ENCODE results near the gene TNNI2.

TNNI2 gene

GRCh38 chr11:1822648-1823375 is 16.0 kb upstream of the TNNI2 start:
- DNase-seq, result no peak

DNA sequence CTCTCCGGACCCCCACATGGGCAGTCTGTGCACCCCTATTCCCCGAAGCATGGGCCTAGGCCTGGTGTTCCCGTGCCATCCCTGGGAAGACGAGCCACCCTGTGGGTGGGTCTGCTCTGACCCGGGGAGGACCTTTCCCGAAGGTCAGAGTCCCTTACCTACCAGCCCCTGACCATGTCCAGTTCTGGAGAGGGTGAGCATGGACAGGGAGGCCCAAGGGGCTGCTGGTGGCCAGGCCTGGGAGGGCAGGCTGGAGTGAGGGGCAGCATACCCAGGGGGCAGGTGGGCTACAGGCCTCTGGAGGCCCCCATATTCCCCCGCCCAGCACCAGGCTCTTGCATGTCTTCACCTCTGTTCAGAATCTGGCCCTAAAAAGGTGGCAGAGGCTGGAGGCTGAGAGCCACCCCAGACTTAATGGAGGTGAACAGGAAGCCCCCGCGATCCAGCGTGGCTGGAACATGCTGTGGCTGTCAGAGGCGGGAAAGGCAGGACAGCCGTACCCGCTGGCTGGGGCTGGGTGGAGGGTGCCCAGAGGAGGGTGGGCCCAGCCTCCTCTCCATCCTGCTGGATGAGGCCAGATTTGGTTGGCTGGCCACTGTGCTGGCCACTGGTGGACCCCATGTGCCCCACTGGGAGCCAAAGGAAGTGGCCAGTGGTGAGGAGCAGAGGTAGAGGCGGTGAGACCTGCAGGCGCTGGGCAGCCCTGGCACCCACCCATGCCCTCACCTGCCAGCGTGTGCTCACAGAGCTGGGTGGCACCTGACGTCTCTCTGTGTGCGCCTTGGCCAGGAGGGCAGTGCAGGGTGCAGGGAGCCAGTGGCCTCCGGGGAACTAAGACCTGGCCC is 15.2 kb upstream of the TNNI2 start:
- no peak for DNase-seq

- no peak for DNase-seq
Measured at GRCh38 chr11:1824221-1825038, 14.4 kb upstream of the TNNI2 start.

DNA sequence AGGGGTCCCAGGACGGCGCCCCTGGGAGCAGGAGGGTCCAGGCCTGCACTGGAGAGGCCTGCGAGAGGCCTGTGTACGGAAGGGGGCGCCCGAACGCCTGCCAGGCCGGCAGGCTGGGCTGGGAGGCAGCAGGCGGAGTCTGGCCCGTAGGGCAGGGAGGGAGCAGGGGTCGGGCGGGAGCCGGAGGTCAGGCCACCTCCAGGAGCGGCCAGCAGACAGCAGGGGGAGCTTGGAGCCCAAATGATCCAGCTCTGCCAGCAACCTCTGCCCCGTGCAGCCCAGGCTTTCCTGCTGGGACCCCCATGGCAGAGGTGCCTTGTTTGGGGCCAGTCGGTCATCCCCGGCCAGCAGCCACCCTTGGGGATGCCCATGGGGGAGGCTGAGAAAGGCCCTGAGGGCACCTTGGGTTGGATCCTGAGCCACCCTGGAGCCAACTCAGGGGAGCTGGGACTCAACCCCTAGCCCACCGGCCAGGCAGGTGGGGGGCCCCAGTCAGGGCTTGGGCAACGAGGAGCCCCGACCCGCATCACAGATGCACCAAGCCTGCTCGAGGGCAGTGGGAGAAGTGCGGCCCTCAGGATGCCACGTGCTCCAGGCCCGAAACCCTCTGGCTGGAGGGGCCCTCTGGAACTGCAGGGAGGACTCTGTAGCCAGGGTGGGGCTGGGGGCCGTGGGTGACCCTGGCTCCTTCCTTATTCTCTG is 13.6 kb upstream of the TNNI2 start:
- no peak for DNase-seq

DNA sequence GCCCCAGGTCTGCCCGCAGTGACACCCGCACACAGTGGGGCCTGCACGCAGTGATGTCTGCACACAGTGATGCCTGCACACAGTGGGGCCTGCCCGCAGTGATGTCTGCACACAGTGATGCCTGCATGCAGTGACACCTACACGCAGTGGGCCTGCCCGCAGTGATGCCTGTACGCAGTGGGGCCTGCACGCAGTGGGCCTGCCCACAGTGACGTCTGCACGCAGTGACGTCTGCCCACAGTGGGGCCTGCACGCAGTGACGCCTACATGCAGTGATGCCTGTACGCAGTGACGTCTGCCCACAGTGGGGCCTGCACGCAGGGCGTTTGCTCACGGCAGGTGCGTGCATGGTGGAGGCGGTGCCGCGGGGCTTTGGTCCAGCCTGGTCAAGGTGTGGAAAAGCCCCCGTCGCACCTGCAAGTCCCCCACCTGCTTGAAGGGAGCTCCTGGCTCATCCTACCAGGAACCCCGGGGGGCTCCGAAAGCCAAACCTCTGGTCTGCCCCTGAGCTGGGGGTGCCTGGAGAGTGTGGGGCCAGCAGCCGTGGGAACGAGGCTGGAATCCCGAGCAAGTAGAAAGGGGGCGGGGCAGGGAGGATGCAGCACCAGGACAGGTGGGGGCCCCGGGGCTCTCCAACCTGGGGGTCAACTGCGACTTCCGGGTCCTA is 12.9 kb upstream of the TNNI2 start:
- no peak for DNase-seq

- no peak for DNase-seq
Measured at GRCh38 chr11:1826552-1827094, 12.2 kb upstream of the TNNI2 start.

DNA sequence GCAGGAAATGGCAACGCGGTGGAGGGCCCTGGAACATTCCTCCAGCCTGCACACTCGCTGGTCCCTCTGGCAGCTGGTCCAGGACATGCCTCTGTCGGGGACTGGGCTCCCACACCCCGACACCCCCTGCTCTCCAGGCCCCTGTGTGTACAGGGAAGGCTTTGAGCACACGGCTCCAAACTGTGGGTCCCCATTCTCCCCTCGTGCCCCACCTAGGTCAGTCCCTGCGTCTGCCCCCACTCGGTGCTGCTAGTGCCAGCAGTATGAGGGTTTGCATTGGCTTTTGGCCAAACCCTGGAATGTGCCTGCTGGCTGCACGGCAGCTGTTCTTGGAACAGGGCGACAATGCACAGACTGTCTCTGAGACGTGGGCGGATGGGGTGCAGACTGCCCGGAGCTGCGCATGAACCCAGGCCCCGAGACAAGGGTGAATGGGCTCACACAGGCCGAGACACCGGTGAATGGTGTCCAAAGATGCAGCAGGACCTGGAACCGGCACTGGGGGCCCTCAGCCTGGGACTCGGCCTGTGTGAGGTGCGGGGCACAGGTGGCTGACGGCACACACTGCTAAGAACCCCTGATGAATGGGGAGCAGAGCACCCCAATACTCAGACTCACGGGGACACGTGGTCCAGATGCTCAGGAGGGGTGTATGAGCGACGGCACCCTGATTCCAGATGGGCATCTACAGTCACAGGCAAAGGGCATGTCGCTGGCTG is 11.5 kb upstream of the TNNI2 start:
- DNase-seq, result peak; percentile 16 to 37

DNA sequence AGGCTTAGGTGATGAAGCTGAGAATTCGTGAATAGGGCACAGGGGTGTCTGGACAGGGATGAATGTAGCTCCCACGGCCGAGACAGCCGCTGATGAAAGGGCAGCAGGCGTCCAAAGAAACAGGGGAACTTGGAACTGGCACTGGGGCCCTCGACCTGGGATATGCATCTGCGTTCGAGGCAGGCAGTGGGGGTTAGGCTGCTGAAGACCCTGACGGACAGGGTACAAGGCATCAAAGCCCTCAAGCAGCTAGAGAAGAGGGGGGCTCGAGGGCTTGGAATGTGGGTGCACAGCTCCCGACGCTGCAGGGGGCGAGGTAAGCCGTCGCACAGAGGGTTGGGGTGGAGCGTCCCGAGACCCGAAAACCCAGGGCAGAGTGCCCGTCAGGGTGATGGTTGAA is 10.8 kb upstream of the TNNI2 start:
- no peak for DNase-seq

- no peak for DNase-seq
Measured at GRCh38 chr11:1828542-1828941, 10.2 kb upstream of the TNNI2 start.

- DNase-seq, result no peak
Measured at GRCh38 chr11:1829039-1829820, 9.6 kb upstream of the TNNI2 start.

- no peak for DNase-seq
Measured at GRCh38 chr11:1830004-1830321, 8.8 kb upstream of the TNNI2 start.

DNA sequence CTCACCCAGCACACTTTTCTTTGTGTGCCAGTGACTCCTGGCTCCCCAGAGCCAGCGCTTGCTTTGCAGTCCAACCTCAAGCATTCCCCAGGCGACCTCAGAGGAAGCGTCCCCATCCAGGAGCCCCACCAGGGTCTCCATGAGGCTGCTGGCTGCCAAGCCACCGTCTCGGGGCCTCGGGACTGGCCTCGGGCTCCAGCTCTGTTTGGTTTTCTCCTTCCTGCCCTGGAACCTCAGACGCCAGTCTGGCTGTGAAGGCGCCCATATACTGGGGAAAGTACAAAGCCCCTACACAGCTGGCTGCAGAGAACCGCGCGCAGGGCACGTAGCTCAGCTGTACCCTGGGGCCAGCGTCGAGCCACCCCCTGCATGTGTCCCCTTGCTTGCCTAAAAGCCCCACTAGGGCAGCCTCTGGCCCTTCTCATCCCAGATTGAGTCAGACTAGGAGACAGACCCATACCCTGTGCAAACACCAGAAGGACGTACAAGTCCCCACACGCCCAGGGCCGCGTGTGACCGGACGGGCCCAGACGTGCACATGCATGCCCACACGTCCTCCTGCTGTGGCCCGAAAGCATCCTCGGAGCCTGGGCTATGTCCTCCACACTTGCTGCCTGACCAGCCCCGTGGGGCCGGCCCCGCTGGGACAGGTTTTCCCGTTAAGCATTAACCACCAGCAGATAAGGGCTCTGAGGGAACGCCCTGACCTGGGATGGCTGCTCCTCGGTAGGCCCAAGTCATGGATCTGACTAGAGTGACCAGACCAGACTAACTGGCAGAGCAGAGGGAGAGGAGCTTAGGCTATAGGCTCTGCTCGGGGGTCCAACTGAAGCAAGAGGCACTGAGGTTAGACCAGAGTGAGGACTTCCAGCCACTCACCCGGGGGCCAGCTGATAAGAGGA is 8.2 kb upstream of the TNNI2 start:
- no peak for DNase-seq

- DNase-seq, result no peak
Measured at GRCh38 chr11:1831338-1832210, 7.2 kb upstream of the TNNI2 start.

DNA sequence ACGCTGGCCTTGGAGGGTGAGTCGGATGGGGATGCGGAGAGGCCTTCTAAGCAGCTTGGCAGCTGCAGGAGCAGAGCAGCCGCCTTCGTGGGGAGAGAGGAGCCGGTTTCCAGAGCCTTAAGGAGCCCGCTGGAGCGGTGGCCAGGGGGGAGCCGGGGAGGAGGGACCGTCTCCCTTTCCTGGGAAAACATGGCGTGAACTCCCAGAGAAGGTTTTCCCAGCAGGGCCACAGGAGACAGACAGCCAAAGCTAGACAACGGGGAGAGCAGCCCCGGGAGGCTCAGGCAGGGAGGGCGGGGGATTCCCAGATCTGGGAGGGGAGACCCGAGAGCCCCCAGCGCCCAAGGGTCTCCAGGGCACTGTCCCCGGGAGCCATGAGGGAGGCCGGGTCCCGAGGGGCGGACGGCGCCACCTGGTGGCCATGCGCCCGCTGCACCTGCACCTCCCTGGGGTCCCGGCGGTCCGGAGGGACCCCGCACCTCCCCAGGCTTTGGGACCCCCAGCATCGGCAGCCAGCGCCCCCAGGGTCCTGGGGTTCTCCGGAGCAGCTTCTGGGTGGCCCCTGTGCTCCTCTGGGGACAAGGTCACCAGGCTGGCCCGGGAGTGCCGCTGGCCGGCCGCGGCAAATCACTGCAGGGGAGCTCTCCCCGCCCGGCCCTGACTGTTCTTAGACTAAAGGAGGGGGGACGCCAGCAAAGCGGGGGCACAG is 6.4 kb upstream of the TNNI2 start:
- peak in 1 of 2 donors; percentile 35 for DNase-seq

DNA sequence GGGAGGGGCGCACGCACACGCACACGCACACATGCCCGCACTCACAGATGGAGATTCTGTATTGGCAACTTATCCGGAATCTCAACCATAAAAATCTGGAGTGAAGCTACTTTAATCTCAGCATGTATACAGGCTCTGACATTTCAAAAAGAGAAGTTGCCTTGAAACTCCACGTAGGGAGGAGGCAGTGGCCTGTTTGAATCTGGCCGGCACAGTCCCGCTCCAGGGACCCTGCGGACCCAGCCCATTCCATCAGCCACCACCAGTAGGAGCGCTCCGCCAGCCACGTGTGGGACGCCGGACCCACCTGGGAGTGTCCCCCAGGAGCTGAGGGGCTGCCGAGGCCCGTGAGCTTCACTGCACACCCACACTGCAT is 5.9 kb upstream of the TNNI2 start:
- no peak for DNase-seq

GRCh38 chr11:1834062-1834610 is 4.6 kb upstream of the TNNI2 start:
- no peak for DNase-seq
